CD4-positive, alpha-beta T cell treated with Interleukin-6 for 4 hours (primary cell): ENCODE results near the gene CYSTM1.

ENCODE experiments used
- DNase-seq: peaks from one replicate; pipeline ENCODE4 v3.0.0-alpha.2; 2020; ENCODE audit warnings: mixed read lengths

The CYSTM1 gene

GRCh38 chr5:140214831-140215230, 39.8 kb downstream of the CYSTM1 start:
- DNase-seq, result no peak

GRCh38 chr5:140215276-140215675, 40.3 kb downstream of the CYSTM1 start:
- DNase-seq, result no peak

- DNase-seq, result no peak
These were observed 41.6 kb downstream of the CYSTM1 start for GRCh38 chr5:140216478-140217074.

- DNase-seq, result no peak
These were observed 42.5 kb downstream of the CYSTM1 start for GRCh38 chr5:140217299-140218026.

- no peak for DNase-seq
These were observed 44.3 kb downstream of the CYSTM1 start for GRCh38 chr5:140219068-140219991.

DNA sequence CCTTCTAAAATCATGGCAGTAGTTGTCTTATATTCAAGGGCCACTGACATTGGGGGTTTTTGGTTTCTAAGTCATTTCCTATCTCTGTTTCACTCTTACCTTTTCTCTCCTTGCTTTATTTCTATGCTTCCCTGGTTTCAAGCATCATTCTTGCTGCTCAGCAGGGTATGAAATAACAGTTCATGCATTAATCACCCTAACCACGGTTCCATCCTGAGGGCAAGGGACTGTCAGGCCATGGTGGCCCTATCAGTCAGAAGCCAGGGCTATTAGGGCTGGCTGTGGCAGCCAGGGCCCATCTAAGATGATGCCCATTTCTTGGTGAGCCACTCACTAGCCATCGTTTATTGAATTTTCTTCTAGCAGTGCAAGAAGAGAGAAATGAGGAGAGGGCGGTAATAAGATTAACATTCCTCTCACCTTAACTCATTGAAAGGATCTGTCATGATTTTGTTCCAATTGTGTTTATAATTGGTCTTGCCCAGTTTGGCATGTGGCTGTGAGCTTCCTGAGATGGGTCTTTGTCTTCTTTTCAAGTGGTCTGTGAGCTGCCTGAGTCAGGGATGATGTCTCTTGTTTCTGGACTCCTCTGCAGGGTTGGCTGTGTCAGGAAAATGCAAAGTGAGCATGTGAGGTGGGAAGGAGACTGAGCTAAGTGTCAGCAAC, 45.2 kb downstream of the CYSTM1 start:
- no peak for DNase-seq

- DNase-seq, result no peak
These were observed 45.7 kb downstream of the CYSTM1 start for GRCh38 chr5:140220698-140221064.

GRCh38 chr5:140221697-140222223, 46.8 kb downstream of the CYSTM1 start:
- DNase-seq, result no peak

GRCh38 chr5:140222416-140222815, 47.4 kb downstream of the CYSTM1 start:
- DNase-seq, result no peak

- DNase-seq, result no peak
These were observed 48.6 kb downstream of the CYSTM1 start for GRCh38 chr5:140223567-140223966.

GRCh38 chr5:140224658-140225057, 49.7 kb downstream of the CYSTM1 start:
- DNase-seq, result no peak

GRCh38 chr5:140225396-140225795, 50.4 kb downstream of the CYSTM1 start:
- no peak for DNase-seq

DNA sequence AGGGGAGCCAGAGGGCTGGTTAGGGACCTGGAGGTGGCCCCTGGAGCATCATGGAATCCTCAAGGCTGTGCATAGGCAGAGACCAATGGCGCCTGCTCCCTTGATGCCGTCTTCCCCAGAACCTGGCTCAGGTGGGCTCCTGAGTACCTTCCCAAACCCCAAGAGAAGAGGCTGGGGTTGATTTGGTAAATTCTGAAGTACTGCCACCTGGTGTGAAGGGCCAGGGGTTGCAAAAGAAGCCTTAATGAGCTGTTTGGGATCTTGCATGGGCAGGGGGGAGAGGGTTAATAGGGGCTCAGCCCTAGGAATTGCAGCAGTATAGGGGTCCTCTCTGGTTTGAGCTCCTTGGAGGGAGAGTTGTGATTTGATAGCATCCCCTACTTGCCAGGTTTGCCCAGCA, 52.1 kb downstream of the CYSTM1 start:
- DNase-seq, result no peak

DNA sequence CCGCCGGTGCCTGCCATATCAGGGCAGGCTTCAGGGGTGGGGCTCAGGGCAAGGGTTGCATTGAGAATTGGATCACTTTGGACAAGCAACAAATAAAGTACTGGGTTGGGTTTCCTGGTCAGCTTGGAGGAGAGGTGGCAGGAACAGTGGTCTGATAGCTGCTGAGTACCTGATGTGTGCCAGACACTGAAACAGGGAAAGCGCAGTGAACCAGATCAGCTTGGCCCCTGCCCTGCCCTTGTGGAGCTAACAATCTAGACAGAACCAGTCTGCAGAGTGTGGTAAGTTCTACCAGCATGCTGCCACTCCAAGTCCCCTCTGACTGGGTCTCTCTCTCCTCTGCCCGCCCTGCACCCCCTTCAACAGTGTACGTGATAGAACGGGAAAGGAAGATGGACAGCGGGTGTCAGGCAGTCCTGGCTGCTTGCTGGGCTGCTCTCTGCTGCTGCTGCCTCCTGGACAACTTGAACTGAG, 53.4 kb downstream of the CYSTM1 start:
- no peak for DNase-seq

DNA sequence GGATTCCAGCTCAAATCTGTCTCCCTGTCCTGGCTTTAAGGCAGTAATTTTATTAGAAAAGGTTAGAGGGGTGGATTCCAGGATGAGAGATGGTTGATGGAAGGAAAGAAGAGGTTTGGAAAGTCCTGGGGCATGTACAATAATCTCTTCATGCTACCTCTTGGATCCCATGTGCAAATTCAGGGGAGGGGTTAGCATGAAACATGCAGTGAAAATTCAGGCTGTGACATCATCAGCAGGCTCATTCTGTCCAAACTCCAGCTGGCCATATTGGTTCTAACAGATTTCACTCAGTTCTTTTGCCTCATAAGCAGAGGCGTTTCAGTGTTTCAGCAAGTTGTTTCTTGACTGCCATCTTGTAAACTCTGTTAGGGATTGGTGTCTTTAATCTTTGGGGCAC, 55.4 kb downstream of the CYSTM1 start:
- DNase-seq, result no peak

GRCh38 chr5:140232731-140233130, 57.7 kb downstream of the CYSTM1 start:
- no peak for DNase-seq

DNA sequence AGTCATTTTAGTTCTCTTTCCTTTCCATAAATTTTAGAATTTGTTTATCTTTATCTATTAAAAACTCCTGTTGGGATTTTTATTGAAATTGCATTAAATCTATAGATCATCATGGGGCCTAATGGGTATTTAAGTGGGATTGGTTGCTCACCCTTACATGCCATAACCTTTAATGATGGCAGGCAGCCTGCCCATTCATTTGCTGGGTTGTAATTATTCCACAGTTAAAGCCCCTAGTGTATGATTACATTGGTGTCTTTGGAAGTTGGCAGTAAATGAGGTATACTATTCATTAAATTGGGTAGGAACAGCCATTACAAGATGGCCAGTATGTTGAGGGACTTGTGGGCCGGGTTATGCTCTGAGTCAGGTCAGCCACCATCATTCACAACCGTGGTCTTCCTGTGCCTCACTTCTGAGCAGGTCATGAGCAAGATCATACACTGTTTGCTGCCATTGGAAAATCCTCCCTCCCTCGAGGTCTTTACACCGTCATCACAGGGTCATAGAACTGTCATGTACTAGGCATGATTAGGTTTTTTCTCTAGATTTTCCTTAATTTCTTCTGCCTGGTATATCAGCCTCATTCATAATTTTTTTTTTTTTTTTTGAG, 59.5 kb downstream of the CYSTM1 start:
- no peak for DNase-seq

- DNase-seq, result no peak
These were observed 61.0 kb downstream of the CYSTM1 start for GRCh38 chr5:140235791-140236551.

GRCh38 chr5:140236891-140237598, 62.1 kb downstream of the CYSTM1 start:
- no peak for DNase-seq

GRCh38 chr5:140238756-140239155, 63.8 kb downstream of the CYSTM1 start:
- no peak for DNase-seq

DNA sequence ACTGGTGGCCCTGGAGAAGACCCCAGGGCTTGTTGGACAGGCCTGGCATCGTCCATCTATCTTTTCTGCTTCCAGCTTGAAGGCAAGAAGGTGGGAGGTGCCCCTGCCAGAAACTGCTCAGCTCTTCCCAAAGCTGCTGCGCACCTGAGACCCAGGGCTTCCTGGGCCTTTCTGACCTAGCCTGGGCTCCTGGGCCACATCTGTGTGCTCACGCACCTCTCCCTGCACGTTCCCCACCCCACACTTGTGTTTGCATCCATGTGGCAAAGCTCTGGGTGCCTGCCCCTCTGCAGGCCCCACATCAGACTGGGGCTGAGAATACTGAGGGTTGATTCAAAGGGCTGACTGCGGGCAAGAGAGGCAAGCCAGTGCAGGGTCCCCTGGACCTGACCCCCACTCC, 64.5 kb downstream of the CYSTM1 start:
- DNase-seq, result no peak
